K562 treated with DMSO at 1 percent for 4 hours (cell line): ENCODE measurements around the gene NUDT17. TPM values are rescaled to one million over a fixed set of nuclear protein-coding genes. Genes with fewer than 3 reads are reported as not detected.

Experiments
- total RNA-seq: library from RNA; unstranded; fragments of 300-600 nt; gene quantifications from 2 replicates; pipeline ENCODE4 v1.2.3, GENCODE V29; 2022; ENCODE audit not compliant: insufficient read depth

NUDT17 gene
- total RNA-seq, result 4.9 and 10.6 TPM in 2 replicates

GRCh38 chr1:145845514-145846161, at the start of gene NUDT17:
NUDT17 (plus strand) TSS chr1:145845630; CDS start chr1:145845641, 11 bp downstream.

GRCh38 chr1:145823565-145824498, 21.6 kb upstream of the NUDT17 start, which contains the start of the genes POLR3C and RNF115:
POLR3C (plus strand) TSS chr1:145824200; CDS start chr1:145825777, 1,577 bp downstream.
RNF115 (minus strand) TSS chr1:145824095; CDS start chr1:145823873, 222 bp downstream.

GRCh38 chr1:145858901-145859490, 13.6 kb downstream of the NUDT17 start, which contains the start of gene PIAS3:
PIAS3 (minus strand) TSS chr1:145859081; CDS start chr1:145858990, 91 bp downstream.

GRCh38 chr1:145885738-145886287, 40.4 kb downstream of the NUDT17 start, which contains the start of gene ANKRD35:
ANKRD35 (minus strand) TSS chr1:145885866; CDS start chr1:145885758, 108 bp downstream.

Other genes with a start within 250 kb of the NUDT17 start
- 14.1 and 17.3 TPM in 2 replicates for gene GPR89A, start 237.6 kb upstream of the NUDT17 start, total RNA-seq
- gene PDZK1, start 138.3 kb upstream of the NUDT17 start, total RNA-seq, result not detected in 2 replicates
- gene CD160, start 126.1 kb upstream of the NUDT17 start, total RNA-seq, result 0.22 TPM in 1 of 2 replicates, not detected in the other
- 5.4 and 5.7 TPM in 2 replicates for gene RNF115, start 21.5 kb upstream of the NUDT17 start, total RNA-seq
- gene POLR3C, start 21.4 kb upstream of the NUDT17 start, total RNA-seq, result 43.7 and 46.2 TPM in 2 replicates
- gene PIAS3, start 13.5 kb downstream of the NUDT17 start, total RNA-seq, result 11.8 TPM in 2 replicates
- gene ANKRD35, start 40.2 kb downstream of the NUDT17 start, total RNA-seq, result not detected in 2 replicates
- 0.58 TPM in 1 of 2 replicates, not detected in the other for gene ITGA10, start 64.4 kb downstream of the NUDT17 start, total RNA-seq
- gene PEX11B, start 73.1 kb downstream of the NUDT17 start, total RNA-seq, result 17.7 and 19.4 TPM in 2 replicates
- 118 and 123 TPM in 2 replicates for gene RBM8A, start 81.9 kb downstream of the NUDT17 start, total RNA-seq
- 7.5 and 8.5 TPM in 2 replicates for gene LIX1L, start 112.4 kb downstream of the NUDT17 start, total RNA-seq
- 1.2 TPM in 1 of 2 replicates, not detected in the other for gene ANKRD34A, start 118.9 kb downstream of the NUDT17 start, total RNA-seq
- gene POLR3GL, start 119.1 kb downstream of the NUDT17 start, total RNA-seq, result 33.6 and 48.3 TPM in 2 replicates
- gene TXNIP, start 150.9 kb downstream of the NUDT17 start, total RNA-seq, result 288 and 302 TPM in 2 replicates
- 7.4 and 8.8 TPM in 2 replicates for gene HJV, start 176.1 kb downstream of the NUDT17 start, total RNA-seq